ENCODE measurements around the gene CD99L2. TPM values are rescaled to one million over a fixed set of nuclear protein-coding genes. Genes with fewer than 3 reads are reported as not detected.

Gene CD99L2
- total RNA-seq, 8 experiments from 2014 or later, result 21.2 to 86.8 (median 44.1) TPM

GRCh38 chrX:150762258-150763165, 136.0 kb downstream of the CD99L2 start:
- no peak for ATAC-seq (replicated peaks in 6 of 8)
- no peak overlapping the region for H3K4me3 ChIP-seq
- 0 to 60% methylated on average over 1 to 22 of the region's 36 CpGs; no CpG with 5 or more reads in 8 of the 10 experiments for WGBS, 10 experiments
- no peaks in the 10 kb centered on the region for H3K4me1 ChIP-seq (replicated peaks in 1 of 2)
- H3K27ac ChIP-seq, result no peak overlapping the region
- in situ Hi-C loops (cut with MboI; ENCODE audit: low pct_unique_long_range_greater_than_20kb in 2 of 9, low sequenced_read_pairs in 9 of 9, unreplicated experiment in 9 of 9), result loop anchor here in 3 of 9 experiments (25.0 kb wide), 1 partner anchor 325 kb away; no protein-coding TSS in a partner anchor

GRCh38 chrX:150761819-150762216, 136.7 kb downstream of the CD99L2 start:
- in situ Hi-C loops (cut with MboI; ENCODE audit: low pct_unique_long_range_greater_than_20kb in 2 of 9, low sequenced_read_pairs in 9 of 9, unreplicated experiment in 9 of 9), result loop anchor here in 3 of 9 experiments (25.0 kb wide), 1 partner anchor 325 kb away; no protein-coding TSS in a partner anchor

GRCh38 chrX:150761176-150761818, 137.2 kb downstream of the CD99L2 start:
- peak in 1 of 8 experiments; percentile 18 for ATAC-seq (replicated peaks in 6 of 8)
- Histone ChIP-seq H3K4me1 (replicated peaks in 1 of 2) (no peaks in the 10 kb centered on the region), H3K27ac (no peak overlapping the region), H3K4me3 (no peak overlapping the region)
- WGBS, 10 experiments, result 80% methylated on average over 1 of the region's 7 CpGs; no CpG with 5 or more reads in 9 of the 10 experiments
- in situ Hi-C loops (cut with MboI; ENCODE audit: low pct_unique_long_range_greater_than_20kb in 2 of 9, low sequenced_read_pairs in 9 of 9, unreplicated experiment in 9 of 9), result loop anchor here in 3 of 9 experiments (25.0 kb wide), 1 partner anchor 326 kb away; no protein-coding TSS in a partner anchor

More at GRCh38 chrX:150761819-150762216, 136.7 kb downstream of the CD99L2 start:
- no peaks in the 10 kb centered on the region for H3K4me1 ChIP-seq (replicated peaks in 1 of 2)
- ATAC-seq (replicated peaks in 6 of 8), result no peak
- WGBS, 10 experiments, result 69 to 90% methylated on average over 2 of the region's 8 CpGs; no CpG with 5 or more reads in 8 of the 10 experiments
- no peak overlapping the region for H3K4me3 ChIP-seq
- no peak overlapping the region for H3K27ac ChIP-seq

DNA sequence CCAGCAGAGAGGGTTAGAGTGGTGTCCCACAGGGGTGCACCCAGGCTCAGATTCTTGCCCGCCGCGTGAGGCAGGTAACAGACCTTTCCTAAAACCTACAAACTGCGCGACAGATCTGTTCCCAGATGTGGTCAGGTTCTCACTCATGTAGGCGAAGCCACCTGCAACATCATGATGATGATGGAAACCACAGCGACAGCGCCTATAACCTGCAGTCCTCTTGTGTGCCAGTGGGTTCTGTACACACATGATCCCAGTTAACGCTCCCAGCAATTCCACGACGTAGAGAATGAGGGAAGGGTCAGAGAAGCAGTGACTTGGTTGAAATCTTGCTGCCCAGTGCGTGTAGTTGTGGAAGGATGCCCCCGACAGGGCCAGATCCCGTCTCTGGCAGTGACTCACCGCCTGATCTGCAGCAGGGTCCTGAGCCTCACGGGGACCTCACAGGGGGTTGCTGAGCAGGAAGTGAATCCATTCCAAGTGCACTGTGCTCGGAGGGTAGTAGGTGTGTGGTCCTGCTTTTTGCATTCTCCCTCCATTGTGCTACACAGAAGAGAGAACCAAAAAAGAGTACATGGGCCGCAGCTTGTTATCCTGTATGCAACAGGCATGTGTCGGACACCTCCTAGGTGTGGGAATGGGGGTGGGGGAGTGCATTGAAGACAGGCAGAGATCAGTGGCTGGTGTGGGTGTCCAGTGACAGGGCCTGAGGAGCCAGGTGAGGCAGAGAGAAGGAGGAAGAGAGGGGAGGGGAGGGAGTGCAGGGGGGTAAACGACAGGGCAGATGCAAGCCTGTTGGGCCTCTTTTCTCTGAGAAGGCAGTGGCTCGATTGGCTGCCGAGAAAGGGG, 138.7 kb downstream of the CD99L2 start:
- Histone ChIP-seq H3K4me1 (replicated peaks in 1 of 2) (no peaks in the 10 kb centered on the region), H3K27ac (no peak overlapping the region), H3K4me3 (no peak overlapping the region)
- no peak for ATAC-seq (replicated peaks in 6 of 8)
- in situ Hi-C loops (cut with MboI; ENCODE audit: low pct_unique_long_range_greater_than_20kb in 2 of 9, low sequenced_read_pairs in 9 of 9, unreplicated experiment in 9 of 9), result loop anchor here in 3 of 9 experiments (25.0 kb wide), 1 partner anchor 328 kb away; no protein-coding TSS in a partner anchor
- WGBS, 10 experiments, result 63 to 67% (median 63%) methylated on average over 3 to 15 of the region's 22 CpGs; no CpG with 5 or more reads in 7 of the 10 experiments

GRCh38 chrX:150757371-150757770, 141.1 kb downstream of the CD99L2 start:
- Histone ChIP-seq H3K27ac (no peak overlapping the region), H3K4me3 (no peak overlapping the region), H3K4me1 (replicated peaks in 1 of 2) (no peaks in the 10 kb centered on the region)
- in situ Hi-C loops (cut with MboI; ENCODE audit: low pct_unique_long_range_greater_than_20kb in 2 of 9, low sequenced_read_pairs in 9 of 9, unreplicated experiment in 9 of 9), result loop anchor here in 3 of 9 experiments (25.0 kb wide), 1 partner anchor 330 kb away; no protein-coding TSS in a partner anchor
- 60 to 100% (median 80%) methylated on average over 1 to 2 of the region's 5 CpGs; no CpG with 5 or more reads in 5 of the 10 experiments for WGBS, 10 experiments
- no peak for ATAC-seq (replicated peaks in 6 of 8)

- Histone ChIP-seq H3K27ac (no peak overlapping the region), H3K4me3 (no peak overlapping the region), H3K4me1 (replicated peaks in 1 of 2) (no peaks in the 10 kb centered on the region)
- in situ Hi-C loops (cut with MboI; ENCODE audit: low pct_unique_long_range_greater_than_20kb in 2 of 9, low sequenced_read_pairs in 9 of 9, unreplicated experiment in 9 of 9), result loop anchor here in 3 of 9 experiments (25.0 kb wide), 1 partner anchor 333 kb away; no protein-coding TSS in a partner anchor
- ATAC-seq (replicated peaks in 6 of 8), result no peak
- WGBS, 10 experiments, result 51 to 89% (median 71%) methylated on average over 1 to 4 of the region's 4 CpGs; no CpG with 5 or more reads in 4 of the 10 experiments
Measured at GRCh38 chrX:150753968-150754367, 144.5 kb downstream of the CD99L2 start.

GRCh38 chrX:150753357-150753756, 145.1 kb downstream of the CD99L2 start:
- no peak overlapping the region for H3K4me3 ChIP-seq
- WGBS, 10 experiments, result 0 to 93% (median 40%) methylated on average over 1 to 4 of the region's 4 CpGs; no CpG with 5 or more reads in 4 of the 10 experiments
- H3K27ac ChIP-seq, result no peak overlapping the region
- in situ Hi-C loops (cut with MboI; ENCODE audit: low pct_unique_long_range_greater_than_20kb in 2 of 9, low sequenced_read_pairs in 9 of 9, unreplicated experiment in 9 of 9), result loop anchor here in 3 of 9 experiments (25.0 kb wide), 1 partner anchor 334 kb away; no protein-coding TSS in a partner anchor
- H3K4me1 ChIP-seq (replicated peaks in 1 of 2), result no peaks in the 10 kb centered on the region
- ATAC-seq (replicated peaks in 6 of 8), result peak in 3 of 8 experiments; percentile 45 to 70 (median 62)

DNA sequence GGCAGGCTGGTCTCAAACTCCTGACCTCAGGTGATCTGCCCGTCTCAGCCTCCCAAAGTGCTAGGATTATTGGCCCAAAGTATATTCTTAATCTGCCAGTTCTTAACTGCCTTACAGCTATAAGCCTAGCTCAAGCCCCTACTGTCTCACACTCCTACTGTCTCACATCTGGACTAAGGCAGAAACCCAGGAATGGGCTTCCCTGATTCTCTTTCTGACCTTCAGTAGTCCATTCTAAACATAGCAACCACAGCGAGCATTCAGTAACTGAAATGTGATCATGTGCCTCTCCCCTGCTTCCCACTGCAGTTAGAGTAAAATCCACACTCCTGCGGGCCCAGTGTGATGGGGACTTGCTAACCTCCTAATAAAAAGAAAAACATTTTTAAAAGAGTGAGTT, 146.3 kb downstream of the CD99L2 start:
- H3K4me3 ChIP-seq, result no peak overlapping the region
- no peak overlapping the region for H3K27ac ChIP-seq
- in situ Hi-C loops (cut with MboI; ENCODE audit: low pct_unique_long_range_greater_than_20kb in 2 of 9, low sequenced_read_pairs in 9 of 9, unreplicated experiment in 9 of 9), result loop anchor here in 3 of 9 experiments (25.0 kb wide), 1 partner anchor 335 kb away; no protein-coding TSS in a partner anchor
- 60 to 100% (median 86%) methylated on average over 1 of the region's 3 CpGs; no CpG with 5 or more reads in 6 of the 10 experiments for WGBS, 10 experiments
- ATAC-seq (replicated peaks in 6 of 8), result no peak
- H3K4me1 ChIP-seq (replicated peaks in 1 of 2), result no peaks in the 10 kb centered on the region

DNA sequence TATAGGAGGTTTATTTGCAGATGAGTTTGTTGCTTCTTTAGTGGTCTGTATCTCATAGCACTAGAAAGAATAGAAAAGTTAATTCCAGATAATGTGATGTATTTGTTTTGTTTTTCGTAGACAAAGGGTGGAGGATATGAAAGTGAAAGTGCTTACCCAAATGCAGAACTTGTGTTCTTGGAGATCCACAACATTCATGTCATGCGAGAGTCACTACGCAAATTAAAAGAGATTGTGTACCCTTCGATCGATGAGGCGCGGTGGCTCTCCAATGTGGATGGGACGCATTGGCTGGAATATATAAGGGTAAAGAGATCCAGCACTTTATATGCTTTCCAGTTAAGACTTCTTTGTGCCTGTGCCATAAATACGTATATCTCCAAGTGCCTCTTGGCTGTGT, 162.0 kb downstream of the CD99L2 start:
- no peaks in the 10 kb centered on the region for H3K4me1 ChIP-seq (replicated peaks in 1 of 2)
- no peak for ATAC-seq (replicated peaks in 6 of 8)
- H3K27ac ChIP-seq, result no peak overlapping the region
- in situ Hi-C loops (cut with MboI; ENCODE audit: low pct_unique_long_range_greater_than_20kb in 2 of 9, low sequenced_read_pairs in 9 of 9, unreplicated experiment in 9 of 9), result no loop called here
- 60 to 79% (median 77%) methylated on average over 1 to 8 of the region's 9 CpGs; no CpG with 5 or more reads in 7 of the 10 experiments for WGBS, 10 experiments
- no peak overlapping the region for H3K4me3 ChIP-seq

DNA sequence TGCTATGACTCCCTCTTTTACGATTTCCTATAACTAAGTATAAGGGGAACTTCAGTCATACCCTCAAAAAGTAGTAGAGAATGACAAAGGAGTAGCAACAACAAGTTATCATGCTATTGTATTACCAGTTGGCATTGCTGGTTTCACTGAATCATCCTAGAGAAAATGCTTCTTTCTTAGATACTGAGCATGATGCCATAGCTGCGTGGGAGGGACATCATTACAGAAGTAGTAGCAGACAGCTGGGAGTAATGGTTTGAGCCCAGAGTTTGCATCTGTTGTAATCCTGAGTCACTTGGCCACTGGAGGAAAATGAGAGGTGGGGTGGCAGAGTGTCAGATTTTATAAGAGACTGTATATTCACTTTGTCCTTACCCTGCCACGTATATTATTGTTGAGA, 166.7 kb downstream of the CD99L2 start:
- peak in 3 of 8 experiments; percentile 63 to 96 (median 92) for ATAC-seq (replicated peaks in 6 of 8)
- Histone ChIP-seq H3K4me3 (no peak overlapping the region), H3K4me1 (replicated peaks in 1 of 2) (no peaks in the 10 kb centered on the region), H3K27ac (no peak overlapping the region)
- WGBS, 10 experiments, result 14 to 53% (median 25%) methylated on average over 1 to 3 of the region's 3 CpGs; no CpG with 5 or more reads in 6 of the 10 experiments
- in situ Hi-C loops (cut with MboI; ENCODE audit: low pct_unique_long_range_greater_than_20kb in 2 of 9, low sequenced_read_pairs in 9 of 9, unreplicated experiment in 9 of 9), result no loop called here

GRCh38 chrX:150730719-150731118, 167.7 kb downstream of the CD99L2 start:
- in situ Hi-C loops (cut with MboI; ENCODE audit: low pct_unique_long_range_greater_than_20kb in 2 of 9, low sequenced_read_pairs in 9 of 9, unreplicated experiment in 9 of 9), result no loop called here
- no peaks in the 10 kb centered on the region for H3K4me1 ChIP-seq (replicated peaks in 1 of 2)
- ATAC-seq (replicated peaks in 6 of 8), result no peak
- H3K4me3 ChIP-seq, result no peak overlapping the region
- WGBS, 10 experiments, result 0 to 100% (median 68%) methylated on average over 1 to 6 of the region's 6 CpGs; no CpG with 5 or more reads in 4 of the 10 experiments
- no peak overlapping the region for H3K27ac ChIP-seq

DNA sequence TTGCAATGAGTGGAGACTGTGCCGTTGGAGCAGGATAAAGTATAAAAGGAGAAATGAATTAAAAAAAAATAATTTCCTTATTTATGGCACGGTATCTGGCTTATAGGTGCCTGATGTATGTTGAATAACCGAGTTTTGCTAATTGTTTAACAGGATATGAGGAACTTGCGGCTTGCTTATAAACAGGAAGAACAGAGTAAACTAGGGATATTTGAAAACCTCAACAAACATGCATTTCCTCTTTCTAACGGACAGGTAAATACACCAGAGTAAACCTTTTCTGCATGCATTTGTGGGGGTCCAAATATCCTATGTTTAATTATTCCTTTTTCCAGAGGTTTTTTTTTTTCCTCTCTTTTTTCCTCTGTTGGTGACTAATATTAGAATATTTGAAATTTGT, 168.5 kb downstream of the CD99L2 start:
- Histone ChIP-seq H3K27ac (no peak overlapping the region), H3K4me3 (no peak overlapping the region), H3K4me1 (replicated peaks in 1 of 2) (no peaks in the 10 kb centered on the region)
- WGBS, 10 experiments, result 38 to 100% (median 88%) methylated on average over 1 to 5 of the region's 5 CpGs; no CpG with 5 or more reads in 4 of the 10 experiments
- in situ Hi-C loops (cut with MboI; ENCODE audit: low pct_unique_long_range_greater_than_20kb in 2 of 9, low sequenced_read_pairs in 9 of 9, unreplicated experiment in 9 of 9), result no loop called here
- ATAC-seq (replicated peaks in 6 of 8), result no peak

Measured in motor neuron (in vitro differentiated cells).